IPS-11a (cell line): ENCODE data around the gene TNIK.
"Not testable (repeated sequence)": the region's sequence is repeated elsewhere in the genome, so short reads cannot be mapped to it uniquely, and the experiment has no call there.

Experiments
- H3K4me3 ChIP-seq: one replicate; pipeline ENCODE4 v1.5.1; 2013; ENCODE audit warnings: low read depth, low read length, control low read depth

The TNIK gene

GRCh38 chr3:171262431-171262830 is 197.8 kb downstream of the TNIK start:
- no peak overlapping the region for H3K4me3 ChIP-seq

GRCh38 chr3:171261487-171261886 is 198.7 kb downstream of the TNIK start:
- H3K4me3 ChIP-seq, result no peak overlapping the region

- H3K4me3 ChIP-seq, result no peak overlapping the region
Measured at GRCh38 chr3:171260899-171261298, 199.3 kb downstream of the TNIK start.

- no peak overlapping the region for H3K4me3 ChIP-seq
Measured at GRCh38 chr3:171260466-171260865, 199.7 kb downstream of the TNIK start.

GRCh38 chr3:171258316-171258715 is 201.9 kb downstream of the TNIK start:
- H3K4me3 ChIP-seq, result no peak overlapping the region

GRCh38 chr3:171257251-171258203 is 202.7 kb downstream of the TNIK start:
- no peak overlapping the region for H3K4me3 ChIP-seq

GRCh38 chr3:171256445-171257250 is 203.6 kb downstream of the TNIK start:
- no peak overlapping the region for H3K4me3 ChIP-seq

- H3K4me3 ChIP-seq, result no peak overlapping the region
Measured at GRCh38 chr3:171255236-171255806, 204.9 kb downstream of the TNIK start.

GRCh38 chr3:171254315-171254714 is 205.9 kb downstream of the TNIK start:
- no peak overlapping the region for H3K4me3 ChIP-seq

- no peak overlapping the region for H3K4me3 ChIP-seq
Measured at GRCh38 chr3:171251835-171252234, 208.4 kb downstream of the TNIK start.

- H3K4me3 ChIP-seq, result no peak overlapping the region
Measured at GRCh38 chr3:171250444-171250843, 209.8 kb downstream of the TNIK start.

GRCh38 chr3:171249245-171249644 is 211.0 kb downstream of the TNIK start:
- H3K4me3 ChIP-seq, result no peak overlapping the region

- H3K4me3 ChIP-seq, result no peak overlapping the region
Measured at GRCh38 chr3:171248426-171249111, 211.6 kb downstream of the TNIK start.

GRCh38 chr3:171245796-171246765 is 214.1 kb downstream of the TNIK start:
- no peak overlapping the region for H3K4me3 ChIP-seq

GRCh38 chr3:171242951-171243350 is 217.3 kb downstream of the TNIK start:
- no peak overlapping the region for H3K4me3 ChIP-seq

- no peak overlapping the region for H3K4me3 ChIP-seq
Measured at GRCh38 chr3:171242170-171242569, 218.0 kb downstream of the TNIK start.

GRCh38 chr3:171241655-171242054 is 218.6 kb downstream of the TNIK start:
- H3K4me3 ChIP-seq, result not testable (repeated sequence)

GRCh38 chr3:171240504-171240835 is 219.7 kb downstream of the TNIK start:
- H3K4me3 ChIP-seq, result no peak overlapping the region

- no peak overlapping the region for H3K4me3 ChIP-seq
Measured at GRCh38 chr3:171239757-171240503, 220.3 kb downstream of the TNIK start.
